Muscle layer of duodenum (tissue), 2 donors: ENCODE results near the gene TUBA8.
"Not testable (repeated sequence)": the region's sequence is repeated elsewhere in the genome, so short reads cannot be mapped to it uniquely, and the experiment has no call there.

ENCODE experiments used
- H3K27ac ChIP-seq: one replicate; pipeline ENCODE4 v1.7.0; 2013; ENCODE audit warnings: mild to moderate bottlenecking, low read length
- H3K27me3 ChIP-seq: one replicate; pipeline ENCODE4 v1.7.0; 2013; ENCODE audit warnings: low read depth, mild to moderate bottlenecking, control low read depth, low read length
- H3K36me3 ChIP-seq, 2 donors: one replicate each; pipeline ENCODE4 v1.7.0; 2013; ENCODE audit warnings: low read length in 2 of 2, control low read depth in 1 of 2, mild to moderate bottlenecking in 1 of 2; ENCODE audit not compliant: insufficient read depth in 2 of 2, control insufficient read depth in 1 of 2
- H3K4me1 ChIP-seq, 2 donors: one replicate each; pipeline ENCODE4 v1.7.0; 2013; ENCODE audit warnings: low read length in 2 of 2, mild to moderate bottlenecking in 2 of 2, control low read depth in 1 of 2, moderate library complexity in 1 of 2; ENCODE audit not compliant: insufficient read depth in 2 of 2, control insufficient read depth in 1 of 2
- H3K4me3 ChIP-seq, 2 donors: one replicate each; pipeline ENCODE4 v1.7.0; 2013; ENCODE audit warnings: low read length in 2 of 2, low read depth in 1 of 2, mild to moderate bottlenecking in 1 of 2
- H3K9me3 ChIP-seq, 2 donors: one replicate each; pipeline ENCODE4 v1.7.0; 2013; ENCODE audit warnings: low read length in 2 of 2, control low read depth in 1 of 2, mild to moderate bottlenecking in 1 of 2; ENCODE audit not compliant: control insufficient read depth in 1 of 2
- donor health status: healthy.

TUBA8 gene

DNA sequence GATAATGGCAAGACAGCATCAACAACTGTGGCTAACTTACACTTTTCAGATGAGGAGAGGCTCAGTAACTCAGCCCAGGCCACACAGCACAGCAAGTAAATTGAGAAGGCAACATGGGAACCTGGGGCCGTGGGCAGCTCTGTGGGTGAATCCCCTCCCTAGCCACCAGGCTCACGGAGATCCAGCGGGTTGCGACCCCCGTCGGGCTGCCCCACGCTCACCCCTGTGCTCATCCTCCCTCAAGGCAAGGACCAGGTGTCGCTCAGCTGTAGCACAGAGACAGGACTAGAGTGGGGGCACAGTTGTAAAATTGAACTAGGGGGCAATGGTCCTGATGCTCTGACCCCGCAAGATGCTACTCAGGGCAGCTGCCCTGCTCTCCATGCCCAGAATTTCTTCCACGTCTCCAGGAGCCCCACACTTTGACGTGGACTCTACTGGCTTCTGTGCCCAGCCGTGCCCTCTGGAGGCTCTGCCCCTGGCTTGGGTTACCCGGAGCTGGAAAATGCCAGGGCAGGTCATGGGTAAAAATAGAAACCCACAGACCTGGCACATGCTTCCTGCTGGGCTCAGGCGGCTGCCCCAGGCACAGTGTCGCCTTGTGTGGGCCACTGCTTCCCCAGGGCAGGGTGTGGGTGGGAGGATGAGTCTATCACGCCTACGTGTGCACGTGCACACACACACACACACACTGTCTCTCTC, 9.0 kb downstream of the TUBA8 start:
- Histone ChIP-seq H3K4me3 (no peak overlapping the region), H3K27me3 (no peaks in the 10 kb centered on the region), H3K36me3 (peaks cover 0 to 8% of the 10 kb centered on the region in 2 donors), H3K4me1 (no peaks in the 10 kb centered on the region), H3K27ac (no peak overlapping the region), H3K9me3 (no peaks in the 10 kb centered on the region)

- H3K4me1 ChIP-seq: no peaks in the 10 kb centered on the region
- H3K4me3 ChIP-seq: no peak overlapping the region
- H3K27me3 ChIP-seq: no peaks in the 10 kb centered on the region
- H3K27ac ChIP-seq: no peak overlapping the region
- H3K9me3 ChIP-seq: no peaks in the 10 kb centered on the region
- peaks cover 0 to 8% of the 10 kb centered on the region in 2 donors for H3K36me3 ChIP-seq
These were observed 10.2 kb downstream of the TUBA8 start for GRCh38 chr22:18120857-18121256.

- H3K4me1 ChIP-seq: no peaks in the 10 kb centered on the region
- H3K9me3 ChIP-seq: no peaks in the 10 kb centered on the region
- H3K4me3 ChIP-seq: no peak overlapping the region
- H3K27me3 ChIP-seq: no peaks in the 10 kb centered on the region
- no peak overlapping the region for H3K27ac ChIP-seq
- H3K36me3 ChIP-seq: peaks cover 0 to 10% of the 10 kb centered on the region in 2 donors
These were observed 10.9 kb downstream of the TUBA8 start for GRCh38 chr22:18121506-18121905.

DNA sequence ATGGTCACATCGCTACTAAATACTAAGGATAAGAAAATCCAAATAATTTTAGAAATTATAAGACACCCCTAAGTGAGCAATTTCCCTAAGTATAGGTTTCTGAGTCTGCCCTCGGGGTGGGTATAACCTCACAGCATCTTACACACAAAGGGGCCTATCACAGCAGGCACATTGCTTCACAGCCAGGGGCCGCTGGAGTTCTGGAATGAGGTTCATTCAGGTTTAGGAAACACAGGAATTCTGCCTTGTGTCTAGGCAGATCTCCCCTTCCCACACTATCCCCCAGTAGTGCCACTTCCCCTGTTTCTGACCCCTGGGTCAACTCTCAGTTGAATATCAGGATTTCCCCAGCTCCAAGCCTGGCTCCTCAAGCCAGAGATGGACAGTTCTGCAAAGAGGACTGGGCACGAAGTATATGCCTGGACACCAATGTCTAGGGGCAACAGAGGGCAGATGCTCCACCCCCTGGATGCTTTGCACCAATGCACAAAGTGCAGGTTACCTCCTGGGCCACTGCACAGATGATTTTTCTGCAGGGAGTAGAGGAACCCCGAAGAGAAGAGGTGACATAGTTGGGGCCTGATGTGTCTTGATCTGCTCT, 11.4 kb downstream of the TUBA8 start:
- Histone ChIP-seq H3K27ac (no peak overlapping the region), H3K4me3 (no peak overlapping the region), H3K27me3 (no peaks in the 10 kb centered on the region), H3K36me3 (peaks cover 5 to 16% of the 10 kb centered on the region in 2 donors), H3K4me1 (no peaks in the 10 kb centered on the region), H3K9me3 (no peaks in the 10 kb centered on the region)

GRCh38 chr22:18123476-18124025, 12.9 kb downstream of the TUBA8 start:
- H3K36me3 ChIP-seq: peaks cover 7 to 17% of the 10 kb centered on the region in 2 donors
- not testable (repeated sequence) for H3K27me3 ChIP-seq, H3K4me1 ChIP-seq

GRCh38 chr22:18126606-18127005, 16.0 kb downstream of the TUBA8 start:
- Histone ChIP-seq H3K9me3 (no peaks in the 10 kb centered on the region), H3K4me1 (no peaks in the 10 kb centered on the region), H3K27ac (no peak overlapping the region), H3K36me3 (peaks cover 7 to 17% of the 10 kb centered on the region in 2 donors), H3K27me3 (no peaks in the 10 kb centered on the region), H3K4me3 (no peak overlapping the region)

More at GRCh38 chr22:18123476-18124025, 12.9 kb downstream of the TUBA8 start:
- H3K27ac ChIP-seq, H3K4me3 ChIP-seq, H3K9me3 ChIP-seq: not testable (repeated sequence)

DNA sequence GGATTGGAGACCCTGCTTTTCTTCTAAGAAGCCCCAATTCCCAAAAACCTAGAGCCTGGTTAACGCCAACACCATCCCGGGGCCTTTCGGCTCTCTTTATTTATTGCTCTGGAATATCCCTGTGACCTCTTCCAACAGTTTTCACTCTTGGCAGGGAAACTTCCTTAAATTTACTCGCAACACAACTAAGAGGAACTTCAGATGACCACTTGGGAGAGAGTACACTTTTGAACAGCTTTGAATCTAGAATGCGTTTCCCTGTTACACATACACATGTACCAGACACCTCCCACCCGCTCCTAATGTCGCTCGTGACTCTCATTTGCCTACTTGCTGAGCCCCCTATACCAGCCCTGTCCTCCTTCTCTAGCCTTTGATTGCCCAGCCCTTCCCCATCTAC, 19.4 kb downstream of the TUBA8 start:
- H3K27ac ChIP-seq: no peak overlapping the region
- no peaks in the 10 kb centered on the region for H3K4me1 ChIP-seq
- no peaks in the 10 kb centered on the region for H3K9me3 ChIP-seq
- no peaks in the 10 kb centered on the region for H3K27me3 ChIP-seq
- H3K36me3 ChIP-seq: peaks cover 7 to 9% of the 10 kb centered on the region in 2 donors
- no peak overlapping the region for H3K4me3 ChIP-seq

DNA sequence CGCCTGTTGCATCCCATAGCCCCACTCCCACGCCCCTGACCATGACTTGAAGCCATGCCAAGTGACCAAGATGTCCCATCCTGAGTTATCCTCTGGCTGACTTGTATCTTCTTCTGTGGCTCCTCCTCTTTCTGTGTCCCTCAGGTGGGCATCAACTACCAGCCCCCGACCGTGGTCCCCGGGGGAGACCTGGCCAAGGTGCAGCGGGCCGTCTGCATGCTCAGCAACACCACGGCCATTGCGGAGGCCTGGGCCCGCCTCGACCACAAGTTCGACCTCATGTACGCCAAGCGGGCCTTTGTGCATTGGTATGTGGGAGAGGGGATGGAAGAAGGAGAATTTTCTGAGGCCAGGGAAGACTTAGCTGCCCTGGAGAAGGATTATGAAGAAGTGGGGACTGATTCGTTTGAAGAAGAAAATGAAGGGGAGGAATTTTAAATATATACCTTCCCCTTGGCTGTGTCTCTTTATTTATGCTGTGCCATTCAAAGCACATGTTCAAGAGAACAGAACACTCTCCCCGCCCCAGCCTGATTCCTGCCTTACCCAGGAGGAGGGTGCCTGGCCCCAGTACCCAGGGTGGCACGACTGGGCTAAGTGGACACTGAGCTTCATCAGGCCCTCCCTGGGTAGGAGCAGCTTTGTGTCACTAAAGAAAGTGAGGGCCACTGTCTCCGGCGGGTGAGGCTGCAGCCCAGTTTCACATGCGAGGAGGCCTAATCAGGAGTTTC, 20.3 kb downstream of the TUBA8 start:
- Histone ChIP-seq H3K4me1 (no peaks in the 10 kb centered on the region), H3K4me3 (no peak overlapping the region), H3K27ac (no peak overlapping the region), H3K27me3 (no peaks in the 10 kb centered on the region), H3K9me3 (no peaks in the 10 kb centered on the region), H3K36me3 (peaks cover 7 to 9% of the 10 kb centered on the region in 2 donors)

DNA sequence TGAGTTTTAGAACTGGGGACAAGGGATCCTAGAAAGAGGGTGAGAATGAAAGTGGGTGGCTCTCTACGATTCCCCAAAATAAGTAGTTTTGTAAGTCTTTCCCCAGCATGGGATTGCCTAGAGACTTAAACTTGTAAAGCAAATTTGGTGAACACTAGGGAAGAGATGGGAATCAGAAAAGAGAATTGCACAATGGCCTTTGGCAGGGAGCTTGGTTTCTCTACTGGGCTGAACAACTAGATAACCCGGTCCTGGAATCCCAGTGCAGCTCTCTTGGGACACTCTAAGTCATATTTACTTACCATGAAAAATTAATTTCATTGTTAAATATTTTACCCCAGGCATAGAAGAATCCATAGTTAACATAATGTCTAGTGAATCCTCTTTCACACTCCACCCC, 22.8 kb downstream of the TUBA8 start:
- H3K27me3 ChIP-seq: no peaks in the 10 kb centered on the region
- H3K27ac ChIP-seq: no peak overlapping the region
- H3K9me3 ChIP-seq: no peaks in the 10 kb centered on the region
- H3K4me3 ChIP-seq: no peak overlapping the region
- H3K4me1 ChIP-seq: no peaks in the 10 kb centered on the region
- no peaks in the 10 kb centered on the region for H3K36me3 ChIP-seq

DNA sequence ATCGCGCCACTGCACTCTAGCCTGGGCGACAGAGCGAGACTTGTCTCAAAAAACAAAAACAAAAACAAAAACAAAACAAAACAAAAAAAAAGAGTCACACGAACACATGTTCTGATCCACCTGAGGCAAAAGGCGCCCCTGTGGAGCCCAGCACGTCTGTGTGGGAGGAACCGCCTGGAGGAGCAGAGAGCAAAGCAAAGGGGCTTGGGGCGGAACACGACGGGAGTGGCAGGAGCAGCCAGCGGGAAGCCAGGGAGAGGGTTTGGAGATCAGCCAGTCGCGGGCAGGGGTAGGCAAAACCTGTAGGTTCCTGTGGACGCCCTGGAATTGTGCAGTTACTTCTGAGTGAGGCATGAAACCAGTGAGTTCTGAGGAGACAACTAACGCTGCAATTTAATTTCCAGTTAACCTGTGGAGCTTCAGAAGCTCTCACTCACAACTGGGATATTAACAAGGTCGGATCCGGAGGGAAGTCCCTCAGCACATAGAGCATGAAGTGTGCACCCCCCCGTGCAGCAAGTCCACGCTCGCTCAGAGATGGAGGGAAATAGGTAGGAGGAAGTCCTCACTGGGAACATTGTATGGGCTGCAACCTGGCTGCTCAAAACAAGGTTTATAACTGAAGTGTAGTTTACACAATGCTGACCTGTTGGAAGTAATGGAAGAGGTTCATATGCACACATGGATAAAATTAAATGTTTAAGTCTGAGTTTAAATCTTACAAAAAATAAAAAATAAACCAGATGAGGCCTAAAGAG, 26.1 kb downstream of the TUBA8 start:
- H3K27me3 ChIP-seq: no peaks in the 10 kb centered on the region
- no peaks in the 10 kb centered on the region for H3K36me3 ChIP-seq
- no peaks in the 10 kb centered on the region for H3K9me3 ChIP-seq
- no peak overlapping the region for H3K4me3 ChIP-seq
- H3K4me1 ChIP-seq: no peaks in the 10 kb centered on the region
- H3K27ac ChIP-seq: no peak overlapping the region

GRCh38 chr22:18141004-18141403, 30.4 kb downstream of the TUBA8 start:
- H3K27ac ChIP-seq, H3K9me3 ChIP-seq, H3K4me3 ChIP-seq: not testable (repeated sequence)

More at GRCh38 chr22:18141004-18141403, 30.4 kb downstream of the TUBA8 start:
- H3K36me3 ChIP-seq, H3K4me1 ChIP-seq, H3K27me3 ChIP-seq: not testable (repeated sequence)
